ENCODE results near the gene CSF1.

GRCh38 chr1:109877776-109878175, 32.9 kb upstream of the CSF1 start:
- TF ChIP-seq POLR2AphosphoS5 (IDR thresholded peaks at IDR 0.05; ENCODE audit: low read depth, low read length), result no peak
- TF ChIP-seq POLR2A (IDR thresholded peaks at IDR 0.05; ENCODE audit: low read depth, low read length), result no peak
- no peak for TF ChIP-seq PAX5 (IDR thresholded peaks at IDR 0.05; ENCODE audit: insufficient read depth, low read length, severe bottlenecking)
- no peak for TF ChIP-seq SPI1 (IDR thresholded peaks at IDR 0.05; ENCODE audit: low read depth, low read length)
- no peak for TF ChIP-seq TAF1 (IDR thresholded peaks at IDR 0.05; ENCODE audit: low read depth, low read length)
- TF ChIP-seq POU2F2 (IDR thresholded peaks at IDR 0.05; ENCODE audit: low read depth, low read length), result no peak
